HepG2 (cell line): ENCODE measurements around the gene GDAP2. TPM values are rescaled to one million over a fixed set of nuclear protein-coding genes. Genes with fewer than 3 reads are reported as not detected.

ENCODE experiments used
- CENPBD1 ChIP-seq: sonication (generic); formaldehyde crosslinking; IDR thresholded peaks from 2 replicates; pipeline ENCODE4 v1.8.0; 2022; ENCODE audit warnings: missing genetic modification reagents, low read depth, mild to moderate bottlenecking, borderline replicate concordance
- DPF2 ChIP-seq: sonication (generic); formaldehyde crosslinking; IDR thresholded peaks from 2 replicates; pipeline ENCODE4 v1.4.0; 2020; ENCODE audit warnings: mild to moderate bottlenecking, low read depth, missing genetic modification reagents, borderline replicate concordance
- GLMP ChIP-seq: sonication (generic); formaldehyde crosslinking; IDR thresholded peaks from 2 replicates; pipeline ENCODE4 v1.9.0; 2021; ENCODE audit warnings: missing genetic modification reagents, mild to moderate bottlenecking, borderline replicate concordance
- MAFF ChIP-seq: IDR thresholded peaks from 2 replicates; pipeline ENCODE4 v1.6.1; 2011; ENCODE audit warnings: low read depth, low read length, improper control_type of control experiment
- PCBP1 ChIP-seq: fragments of 200-400 bp; formaldehyde crosslinking; IDR thresholded peaks from 2 replicates; pipeline ENCODE4 v1.6.1; 2017; ENCODE audit warnings: mild to moderate bottlenecking, low read depth, low read length, borderline replicate concordance
- SMAD9 ChIP-seq: sonication (generic); formaldehyde crosslinking; IDR thresholded peaks from 2 replicates; pipeline ENCODE4 v1.5.1; 2020; ENCODE audit warnings: mild to moderate bottlenecking, missing genetic modification reagents
- ZNF3 ChIP-seq: IDR thresholded peaks from 2 replicates; pipeline ENCODE4 v1.7.0; 2017; ENCODE audit warnings: inconsistent platforms
- ZNF768 ChIP-seq: sonication (generic); formaldehyde crosslinking; IDR thresholded peaks from 2 replicates; pipeline ENCODE4 v1.4.0; 2020; ENCODE audit warnings: missing genetic modification reagents
- ZNF777 ChIP-seq: sonication (generic); formaldehyde crosslinking; IDR thresholded peaks from 2 replicates; pipeline ENCODE4 v1.4.0; 2020; ENCODE audit warnings: missing genetic modification reagents
- polyA plus RNA-seq, 8 experiments: library from polyadenylated mRNA; depleted of rRNA in 3 of 8; stranded (reverse) in 7 of 8; unstranded in 1 of 8; fragments of >200 nt; fragmentation: Illumina TruSeq in 4 of 8; extraction: Trizol in 4 of 8; gene quantifications; 2 replicates each; pipeline versions ENCODE4 v1.2.1 to v1.2.3, GENCODE V29; 2011 to 2016; ENCODE audit warnings: low read depth in 4 of 8, missing spikeins in 1 of 8, mixed read lengths in 1 of 8; ENCODE audit not compliant: insufficient read depth in 1 of 8
- total RNA-seq, 5 experiments: library from RNA; depleted of rRNA; stranded (reverse); fragments of >200 nt; fragmentation: Illumina TruSeq; extraction: Trizol; gene quantifications; 2 replicates each; pipeline ENCODE4 v1.2.3, GENCODE V29; 2016; ENCODE audit warnings: low read depth in 1 of 5
- TF ChIP-seq, protein P1 (sequence below): sonication (generic); formaldehyde crosslinking; IDR thresholded peaks from 2 replicates; pipeline ENCODE4 v1.9.0; 2021; ENCODE audit warnings: missing genetic modification reagents, borderline replicate concordance
- TF ChIP-seq, protein P2 (sequence below): sonication (generic); formaldehyde crosslinking; IDR thresholded peaks from 2 replicates; pipeline ENCODE4 v1.4.0; 2020; ENCODE audit warnings: missing genetic modification reagents
- TF ChIP-seq, protein P3 (sequence below): sonication (generic); formaldehyde crosslinking; IDR thresholded peaks from 2 replicates; pipeline ENCODE4 v1.9.0; 2021; ENCODE audit warnings: mild to moderate bottlenecking, missing genetic modification reagents
- TF ChIP-seq, protein P4 (sequence below): sonication (generic); formaldehyde crosslinking; IDR thresholded peaks from 2 replicates; pipeline ENCODE4 v1.5.1; 2020; ENCODE audit warnings: missing genetic modification reagents, mild to moderate bottlenecking, borderline replicate concordance

Gene GDAP2
- total and polyA plus RNA-seq, 2 of the 13 experiments (the other 11 are each of a cell fraction or from before 2014, with no cell fraction given): 11.4 to 23.2 TPM

GRCh38 chr1:117929343-117930172, at the start of gene GDAP2, which contains the start of gene WDR3 (continued):
- TF ChIP-seq, protein P1, sequence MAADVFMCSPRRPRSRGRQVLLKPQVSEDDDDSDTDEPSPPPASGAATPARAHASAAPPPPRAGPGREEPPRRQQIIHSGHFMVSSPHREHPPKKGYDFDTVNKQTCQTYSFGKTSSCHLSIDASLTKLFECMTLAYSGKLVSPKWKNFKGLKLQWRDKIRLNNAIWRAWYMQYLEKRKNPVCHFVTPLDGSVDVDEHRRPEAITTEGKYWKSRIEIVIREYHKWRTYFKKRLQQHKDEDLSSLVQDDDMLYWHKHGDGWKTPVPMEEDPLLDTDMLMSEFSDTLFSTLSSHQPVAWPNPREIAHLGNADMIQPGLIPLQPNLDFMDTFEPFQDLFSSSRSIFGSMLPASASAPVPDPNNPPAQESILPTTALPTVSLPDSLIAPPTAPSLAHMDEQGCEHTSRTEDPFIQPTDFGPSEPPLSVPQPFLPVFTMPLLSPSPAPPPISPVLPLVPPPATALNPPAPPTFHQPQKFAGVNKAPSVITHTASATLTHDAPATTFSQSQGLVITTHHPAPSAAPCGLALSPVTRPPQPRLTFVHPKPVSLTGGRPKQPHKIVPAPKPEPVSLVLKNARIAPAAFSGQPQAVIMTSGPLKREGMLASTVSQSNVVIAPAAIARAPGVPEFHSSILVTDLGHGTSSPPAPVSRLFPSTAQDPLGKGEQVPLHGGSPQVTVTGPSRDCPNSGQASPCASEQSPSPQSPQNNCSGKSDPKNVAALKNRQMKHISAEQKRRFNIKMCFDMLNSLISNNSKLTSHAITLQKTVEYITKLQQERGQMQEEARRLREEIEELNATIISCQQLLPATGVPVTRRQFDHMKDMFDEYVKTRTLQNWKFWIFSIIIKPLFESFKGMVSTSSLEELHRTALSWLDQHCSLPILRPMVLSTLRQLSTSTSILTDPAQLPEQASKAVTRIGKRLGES (CRISPR knock-in tag): no peak
- TF ChIP-seq ZNF3 (CRISPR knock-in tag) (no peak), MAFF (no peak), ZNF777 (0 out of 2 replicates have a peak, but pooled peaks have one; percentile 1), ZNF768 (0 out of 2 replicates have a peak, but pooled peaks have one; percentile 10), DPF2 (CRISPR knock-in tag) (no peak), PCBP1 (0 out of 2 replicates have a peak, but pooled peaks have one; percentile 25), SMAD9 (no peak), CENPBD1 (CRISPR knock-in tag) (no peak), GLMP (CRISPR knock-in tag) (no peak)
- TF ChIP-seq, protein P2, sequence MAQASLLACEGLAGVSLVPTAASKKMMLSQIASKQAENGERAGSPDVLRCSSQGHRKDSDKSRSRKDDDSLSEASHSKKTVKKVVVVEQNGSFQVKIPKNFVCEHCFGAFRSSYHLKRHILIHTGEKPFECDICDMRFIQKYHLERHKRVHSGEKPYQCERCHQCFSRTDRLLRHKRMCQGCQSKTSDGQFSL (CRISPR knock-in tag): no peak
- TF ChIP-seq, protein P3, sequence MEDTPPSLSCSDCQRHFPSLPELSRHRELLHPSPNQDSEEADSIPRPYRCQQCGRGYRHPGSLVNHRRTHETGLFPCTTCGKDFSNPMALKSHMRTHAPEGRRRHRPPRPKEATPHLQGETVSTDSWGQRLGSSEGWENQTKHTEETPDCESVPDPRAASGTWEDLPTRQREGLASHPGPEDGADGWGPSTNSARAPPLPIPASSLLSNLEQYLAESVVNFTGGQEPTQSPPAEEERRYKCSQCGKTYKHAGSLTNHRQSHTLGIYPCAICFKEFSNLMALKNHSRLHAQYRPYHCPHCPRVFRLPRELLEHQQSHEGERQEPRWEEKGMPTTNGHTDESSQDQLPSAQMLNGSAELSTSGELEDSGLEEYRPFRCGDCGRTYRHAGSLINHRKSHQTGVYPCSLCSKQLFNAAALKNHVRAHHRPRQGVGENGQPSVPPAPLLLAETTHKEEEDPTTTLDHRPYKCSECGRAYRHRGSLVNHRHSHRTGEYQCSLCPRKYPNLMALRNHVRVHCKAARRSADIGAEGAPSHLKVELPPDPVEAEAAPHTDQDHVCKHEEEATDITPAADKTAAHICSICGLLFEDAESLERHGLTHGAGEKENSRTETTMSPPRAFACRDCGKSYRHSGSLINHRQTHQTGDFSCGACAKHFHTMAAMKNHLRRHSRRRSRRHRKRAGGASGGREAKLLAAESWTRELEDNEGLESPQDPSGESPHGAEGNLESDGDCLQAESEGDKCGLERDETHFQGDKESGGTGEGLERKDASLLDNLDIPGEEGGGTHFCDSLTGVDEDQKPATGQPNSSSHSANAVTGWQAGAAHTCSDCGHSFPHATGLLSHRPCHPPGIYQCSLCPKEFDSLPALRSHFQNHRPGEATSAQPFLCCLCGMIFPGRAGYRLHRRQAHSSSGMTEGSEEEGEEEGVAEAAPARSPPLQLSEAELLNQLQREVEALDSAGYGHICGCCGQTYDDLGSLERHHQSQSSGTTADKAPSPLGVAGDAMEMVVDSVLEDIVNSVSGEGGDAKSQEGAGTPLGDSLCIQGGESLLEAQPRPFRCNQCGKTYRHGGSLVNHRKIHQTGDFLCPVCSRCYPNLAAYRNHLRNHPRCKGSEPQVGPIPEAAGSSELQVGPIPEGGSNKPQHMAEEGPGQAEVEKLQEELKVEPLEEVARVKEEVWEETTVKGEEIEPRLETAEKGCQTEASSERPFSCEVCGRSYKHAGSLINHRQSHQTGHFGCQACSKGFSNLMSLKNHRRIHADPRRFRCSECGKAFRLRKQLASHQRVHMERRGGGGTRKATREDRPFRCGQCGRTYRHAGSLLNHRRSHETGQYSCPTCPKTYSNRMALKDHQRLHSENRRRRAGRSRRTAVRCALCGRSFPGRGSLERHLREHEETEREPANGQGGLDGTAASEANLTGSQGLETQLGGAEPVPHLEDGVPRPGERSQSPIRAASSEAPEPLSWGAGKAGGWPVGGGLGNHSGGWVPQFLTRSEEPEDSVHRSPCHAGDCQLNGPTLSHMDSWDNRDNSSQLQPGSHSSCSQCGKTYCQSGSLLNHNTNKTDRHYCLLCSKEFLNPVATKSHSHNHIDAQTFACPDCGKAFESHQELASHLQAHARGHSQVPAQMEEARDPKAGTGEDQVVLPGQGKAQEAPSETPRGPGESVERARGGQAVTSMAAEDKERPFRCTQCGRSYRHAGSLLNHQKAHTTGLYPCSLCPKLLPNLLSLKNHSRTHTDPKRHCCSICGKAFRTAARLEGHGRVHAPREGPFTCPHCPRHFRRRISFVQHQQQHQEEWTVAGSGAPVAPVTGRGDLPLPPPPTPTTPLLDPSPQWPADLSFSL (CRISPR knock-in tag): peak; percentile 37; the same call in 1 of the 2 replicates
- TF ChIP-seq, protein P4, sequence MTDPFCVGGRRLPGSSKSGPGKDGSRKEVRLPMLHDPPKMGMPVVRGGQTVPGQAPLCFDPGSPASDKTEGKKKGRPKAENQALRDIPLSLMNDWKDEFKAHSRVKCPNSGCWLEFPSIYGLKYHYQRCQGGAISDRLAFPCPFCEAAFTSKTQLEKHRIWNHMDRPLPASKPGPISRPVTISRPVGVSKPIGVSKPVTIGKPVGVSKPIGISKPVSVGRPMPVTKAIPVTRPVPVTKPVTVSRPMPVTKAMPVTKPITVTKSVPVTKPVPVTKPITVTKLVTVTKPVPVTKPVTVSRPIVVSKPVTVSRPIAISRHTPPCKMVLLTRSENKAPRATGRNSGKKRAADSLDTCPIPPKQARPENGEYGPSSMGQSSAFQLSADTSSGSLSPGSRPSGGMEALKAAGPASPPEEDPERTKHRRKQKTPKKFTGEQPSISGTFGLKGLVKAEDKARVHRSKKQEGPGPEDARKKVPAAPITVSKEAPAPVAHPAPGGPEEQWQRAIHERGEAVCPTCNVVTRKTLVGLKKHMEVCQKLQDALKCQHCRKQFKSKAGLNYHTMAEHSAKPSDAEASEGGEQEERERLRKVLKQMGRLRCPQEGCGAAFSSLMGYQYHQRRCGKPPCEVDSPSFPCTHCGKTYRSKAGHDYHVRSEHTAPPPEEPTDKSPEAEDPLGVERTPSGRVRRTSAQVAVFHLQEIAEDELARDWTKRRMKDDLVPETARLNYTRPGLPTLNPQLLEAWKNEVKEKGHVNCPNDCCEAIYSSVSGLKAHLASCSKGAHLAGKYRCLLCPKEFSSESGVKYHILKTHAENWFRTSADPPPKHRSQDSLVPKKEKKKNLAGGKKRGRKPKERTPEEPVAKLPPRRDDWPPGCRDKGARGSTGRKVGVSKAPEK (CRISPR knock-in tag): no peak
